Activated T-helper 1 cell treated with Interleukin-2 at 50 U/mL for 16 hours (primary cell): ENCODE data around the gene GALNT17.

Experiments
- DNase-seq: peaks from one replicate; pipeline ENCODE4 v3.0.0-alpha.2; 2020; ENCODE audit warnings: low read depth

GALNT17 gene

DNA sequence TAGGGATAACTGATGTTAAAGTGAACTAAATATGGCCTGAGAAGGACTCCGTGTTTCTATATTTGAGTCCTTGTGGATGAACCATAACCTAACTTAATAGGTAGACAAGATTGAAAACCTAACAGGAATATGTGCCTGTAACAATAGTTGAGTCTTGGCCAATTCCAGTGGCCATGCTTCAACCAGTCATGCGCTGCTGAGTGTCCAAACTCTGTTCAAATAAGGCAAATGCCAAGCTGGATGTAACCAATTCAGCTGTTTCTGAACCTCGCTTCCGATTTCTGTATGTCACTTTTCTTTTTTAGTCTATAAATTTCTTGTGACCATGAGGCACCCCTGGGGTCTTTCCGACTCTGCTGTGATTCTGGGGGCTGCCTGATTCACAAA, 608.2 kb downstream of the GALNT17 start:
- no peak for DNase-seq

- no peak for DNase-seq
Measured at GRCh38 chr7:71746006-71746405, 614.1 kb downstream of the GALNT17 start.

- DNase-seq, result no peak
Measured at GRCh38 chr7:71750290-71750689, 618.3 kb downstream of the GALNT17 start.

DNA sequence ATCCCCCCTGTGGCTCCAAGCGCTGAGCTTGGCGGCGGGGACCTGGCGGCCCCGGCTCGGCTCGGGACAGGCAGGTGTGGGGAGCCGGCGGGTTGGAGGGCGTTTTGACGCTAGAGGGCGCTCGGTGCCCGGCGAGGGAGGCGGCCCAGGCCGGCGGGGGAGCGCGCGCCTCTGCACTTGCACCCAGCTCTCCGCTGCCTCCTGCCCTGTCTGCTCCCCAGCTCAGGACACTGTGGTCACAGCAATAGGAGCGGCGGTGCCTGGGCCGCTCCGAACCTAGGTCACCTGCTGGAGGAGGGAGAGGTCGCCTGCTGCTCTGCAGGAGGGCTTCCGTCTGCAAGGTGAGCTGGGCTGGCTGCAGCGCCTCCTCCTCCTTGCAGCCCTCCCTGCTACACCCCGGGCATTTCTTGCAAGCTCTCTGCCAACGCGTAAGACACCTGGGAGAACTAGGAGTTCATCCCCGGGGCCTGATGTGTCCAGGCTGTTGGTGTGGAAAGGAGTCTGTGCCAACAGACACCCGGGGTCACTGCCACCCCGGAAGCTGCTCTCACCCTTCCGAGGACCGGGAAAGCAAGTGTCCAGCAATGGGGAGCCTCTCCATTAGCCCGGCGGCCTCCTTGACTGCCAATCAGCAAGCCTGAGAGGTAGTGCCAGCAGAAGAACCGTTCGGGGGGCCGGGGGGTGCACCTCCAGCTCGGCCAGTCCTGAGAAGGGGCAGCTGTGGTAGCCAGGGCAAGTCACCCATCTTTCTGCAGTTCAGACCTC, 620.4 kb downstream of the GALNT17 start:
- peak; percentile 3 for DNase-seq

DNA sequence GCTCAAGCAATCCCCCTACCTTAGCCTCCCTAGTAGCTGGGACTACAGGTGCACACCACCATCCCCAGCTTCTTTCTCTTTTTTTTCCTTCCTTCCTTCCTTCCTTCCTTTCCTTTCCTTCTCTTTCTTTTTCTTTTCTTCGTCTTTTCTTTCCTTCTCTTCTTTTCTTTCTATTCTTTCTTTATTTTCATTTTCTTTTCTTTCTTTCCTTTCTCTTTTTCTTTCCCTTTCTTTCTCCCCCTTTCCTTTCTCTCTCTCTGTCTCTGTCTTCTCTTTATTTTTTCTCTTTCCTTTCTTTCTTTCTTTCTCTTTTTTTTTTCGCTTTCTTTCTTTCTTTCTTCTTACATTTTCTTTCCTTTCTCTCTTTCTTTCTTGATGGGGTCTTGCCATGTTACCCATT, 621.3 kb downstream of the GALNT17 start:
- no peak for DNase-seq

DNA sequence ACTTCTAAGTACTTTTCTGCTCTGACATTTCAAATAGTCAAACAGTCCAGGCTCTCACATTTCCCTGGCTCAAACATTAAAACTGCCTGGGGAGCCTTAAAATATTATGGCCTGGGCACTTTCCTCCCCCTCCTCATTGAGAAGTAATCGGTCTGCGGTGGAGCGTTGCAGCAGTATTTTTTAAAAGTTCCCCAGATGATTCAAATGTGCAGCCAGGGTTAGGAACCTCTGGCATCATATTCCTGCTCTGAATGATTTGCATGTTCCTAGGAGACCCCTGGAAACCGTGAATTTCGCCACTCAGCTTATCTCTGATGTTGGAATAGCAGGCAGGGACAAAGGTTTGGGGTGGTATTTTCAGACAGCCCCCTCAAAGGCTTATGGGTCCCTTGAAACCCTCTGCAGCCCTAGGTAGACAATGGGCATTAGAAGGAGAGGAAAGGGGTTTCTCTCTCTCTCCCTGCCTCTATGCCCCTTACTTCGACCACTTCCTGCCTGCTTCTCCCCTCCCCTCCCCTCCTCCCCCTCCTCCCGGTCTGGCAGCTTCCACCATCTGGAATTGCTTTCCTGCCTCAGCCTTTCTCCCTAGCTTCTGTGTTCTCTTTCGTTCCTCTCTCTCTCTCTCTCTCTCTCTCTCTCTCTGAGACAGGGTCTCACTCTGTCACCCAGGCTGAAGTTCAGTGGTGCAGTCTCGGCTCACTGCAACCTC, 622.2 kb downstream of the GALNT17 start:
- DNase-seq, result no peak

- DNase-seq, result no peak
Measured at GRCh38 chr7:71754828-71755227, 622.9 kb downstream of the GALNT17 start.

- no peak for DNase-seq
Measured at GRCh38 chr7:71761336-71761735, 629.4 kb downstream of the GALNT17 start.
